Osteoblast (primary cell): ENCODE results near the gene THTPA. TPM values are rescaled to one million over a fixed set of nuclear protein-coding genes. Genes with fewer than 3 reads are reported as not detected.

Experiments used
- DNase-seq: peaks from one replicate; pipeline ENCODE4 v3.0.0; 2011; ENCODE audit warnings: low spot score, mixed read lengths; ENCODE audit not compliant: insufficient read length; ENCODE audit errors: missing footprints
- H2AFZ ChIP-seq: 2 replicates; pipeline ENCODE4 v1.6.0; 2011; ENCODE audit warnings: mild to moderate bottlenecking, low read length
- H3K27ac ChIP-seq: 2 replicates; pipeline ENCODE4 v1.5.1; 2011; ENCODE audit warnings: mild to moderate bottlenecking, low read depth, low read length, moderate library complexity
- H3K27me3 ChIP-seq: 2 replicates; pipeline ENCODE4 v1.6.0; 2012; ENCODE audit warnings: mild to moderate bottlenecking, control low read depth, inconsistent platforms, low read length, moderate library complexity; ENCODE audit not compliant: insufficient read depth
- H3K36me3 ChIP-seq: 2 replicates; pipeline ENCODE4 v1.5.1; 2011; ENCODE audit warnings: mild to moderate bottlenecking, low read length, control low read depth, moderate library complexity; ENCODE audit not compliant: insufficient read depth
- H3K4me1 ChIP-seq: 2 replicates; pipeline ENCODE4 v1.5.1; 2011; ENCODE audit warnings: mild to moderate bottlenecking, low read length, control low read depth, moderate library complexity; ENCODE audit not compliant: insufficient read depth
- H3K4me2 ChIP-seq: 2 replicates; pipeline ENCODE4 v1.6.0; 2011; ENCODE audit warnings: mild to moderate bottlenecking, low read length; ENCODE audit not compliant: insufficient read depth
- H3K4me3 ChIP-seq: fragments of 200-600 bp; sonication (generic); 3 replicates; pipeline ENCODE4 v1.5.1; 2012; ENCODE audit warnings: mild to moderate bottlenecking, low read length, inconsistent platforms; ENCODE audit not compliant: insufficient read depth
- H3K79me2 ChIP-seq: 2 replicates; pipeline ENCODE4 v1.6.0; 2012; ENCODE audit warnings: mild to moderate bottlenecking, low read length, control low read depth, inconsistent platforms; ENCODE audit not compliant: insufficient read depth
- H3K9me3 ChIP-seq: 2 replicates; pipeline ENCODE4 v1.5.1; 2011; ENCODE audit warnings: low read depth, low read length, control low read depth
- H4K20me1 ChIP-seq: 2 replicates; pipeline ENCODE4 v1.6.0; 2012; ENCODE audit warnings: mild to moderate bottlenecking, low read length, control low read depth; ENCODE audit not compliant: insufficient read depth
- CTCF ChIP-seq: IDR thresholded peaks from 2 replicates; pipeline ENCODE4 v1.5.1; 2011; ENCODE audit warnings: mild to moderate bottlenecking, low read depth, low read length, moderate library complexity; ENCODE audit errors: extremely low read depth
- total RNA-seq: library from RNA; depleted of rRNA; stranded (reverse); fragments of >200 nt; gene quantifications from 2 replicates; pipeline ENCODE4 v1.2.3, GENCODE V29; 2012

The THTPA gene
- total RNA-seq, 1 donor: 27.5 TPM

GRCh38 chr14:23602181-23603095 lies 46.4 kb downstream of the THTPA start:
- no peak for TF ChIP-seq CTCF

GRCh38 chr14:23603103-23603502 lies 47.0 kb downstream of the THTPA start:
- Histone ChIP-seq H3K27me3 (no peaks in the 10 kb centered on the region), H3K36me3 (no peaks in the 10 kb centered on the region), H2AFZ (no peak overlapping the region), H3K4me2 (no peak overlapping the region), H3K9me3 (no peaks in the 10 kb centered on the region), H3K79me2 (no peaks in the 10 kb centered on the region), H3K27ac (no peak overlapping the region), H3K4me3 (no peak overlapping the region), H3K4me1 (peaks cover 10% of the 10 kb centered on the region), H4K20me1 (no peaks in the 10 kb centered on the region)
- no peak for DNase-seq
- TF ChIP-seq CTCF: no peak

More at GRCh38 chr14:23602181-23603095, 46.4 kb downstream of the THTPA start:
- H3K27ac ChIP-seq: no peak overlapping the region
- H3K4me3 ChIP-seq: no peak overlapping the region
- H3K36me3 ChIP-seq: no peaks in the 10 kb centered on the region
- no peaks in the 10 kb centered on the region for H3K9me3 ChIP-seq
- H3K4me1 ChIP-seq: peaks cover 10% of the 10 kb centered on the region
- no peak for DNase-seq
- no peak overlapping the region for H2AFZ ChIP-seq
- H3K27me3 ChIP-seq: no peaks in the 10 kb centered on the region
- H4K20me1 ChIP-seq: no peaks in the 10 kb centered on the region
- no peaks in the 10 kb centered on the region for H3K79me2 ChIP-seq
- H3K4me2 ChIP-seq: no peak overlapping the region

GRCh38 chr14:23604148-23604547 lies 48.1 kb downstream of the THTPA start:
- H3K79me2 ChIP-seq: no peaks in the 10 kb centered on the region
- H3K27ac ChIP-seq: no peak overlapping the region
- no peak overlapping the region for H3K4me2 ChIP-seq
- no peaks in the 10 kb centered on the region for H3K36me3 ChIP-seq
- H3K4me3 ChIP-seq: no peak overlapping the region
- no peak for TF ChIP-seq CTCF
- DNase-seq: no peak
- H3K27me3 ChIP-seq: no peaks in the 10 kb centered on the region
- H3K4me1 ChIP-seq: peaks cover 10% of the 10 kb centered on the region
- no peaks in the 10 kb centered on the region for H4K20me1 ChIP-seq
- H2AFZ ChIP-seq: no peak overlapping the region
- H3K9me3 ChIP-seq: no peaks in the 10 kb centered on the region

- no peak overlapping the region for H3K4me3 ChIP-seq
- peaks cover 10% of the 10 kb centered on the region for H3K4me1 ChIP-seq
- H3K4me2 ChIP-seq: no peak overlapping the region
- H3K27ac ChIP-seq: no peak overlapping the region
- H3K79me2 ChIP-seq: no peaks in the 10 kb centered on the region
- no peak for DNase-seq
- H3K9me3 ChIP-seq: no peaks in the 10 kb centered on the region
- H3K27me3 ChIP-seq: no peaks in the 10 kb centered on the region
- no peaks in the 10 kb centered on the region for H4K20me1 ChIP-seq
- H2AFZ ChIP-seq: no peak overlapping the region
- TF ChIP-seq CTCF: no peak
- no peaks in the 10 kb centered on the region for H3K36me3 ChIP-seq
These were observed 48.7 kb downstream of the THTPA start for GRCh38 chr14:23604675-23605170.
